ENCODE data around the gene ATP2C1. TPM values are rescaled to one million over a fixed set of nuclear protein-coding genes. Genes with fewer than 3 reads are reported as not detected.

The ATP2C1 gene
- total and polyA plus RNA-seq, 2 of the 4 experiments (the other 2 are of a cell fraction), result 41.4 to 50.2 TPM

GRCh38 chr3:130926504-130926903, 32.6 kb downstream of the ATP2C1 start:
- 0 out of 2 replicates have a peak, but pooled peaks cover 6% of the 10 kb centered on the region for H3K9me1 ChIP-seq (ENCODE audit: insufficient read depth, low read length)
- TF ChIP-seq RCOR1 (IDR thresholded peaks at IDR 0.05; ENCODE audit: insufficient replicate concordance, low read length), result no peak
- no peak for TF ChIP-seq MAZ (IDR thresholded peaks at IDR 0.05; ENCODE audit: borderline replicate concordance, low read depth, low read length)
- no peak for TF ChIP-seq CTCF (conservative IDR thresholded peaks at IDR 0.05; ENCODE audit: low read depth, low read length)
- TF ChIP-seq CHD1 (IDR thresholded peaks at IDR 0.05; ENCODE audit: low read depth, low read length), result no peak
- no peak for TF ChIP-seq MAFK (IDR thresholded peaks at IDR 0.05; ENCODE audit: low read depth, low read length)
- TF ChIP-seq ELK1 (IDR thresholded peaks at IDR 0.05; ENCODE audit: borderline replicate concordance, low read depth, low read length), result no peak
- no peak for TF ChIP-seq MXI1 (IDR thresholded peaks at IDR 0.05; ENCODE audit: borderline replicate concordance, low read depth, low read length)
- no peak for TF ChIP-seq POLR2A (IDR thresholded peaks at IDR 0.05; ENCODE audit: low read depth, low read length)
- no peak for TF ChIP-seq SMC3 (IDR thresholded peaks at IDR 0.05; ENCODE audit: low read depth, low read length)
- TF ChIP-seq RFX5 (IDR thresholded peaks at IDR 0.05; ENCODE audit: low read depth, low read length), result no peak
- TF ChIP-seq RAD21 (IDR thresholded peaks at IDR 0.05; ENCODE audit: low read length), result no peak
- TF ChIP-seq FOS (IDR thresholded peaks at IDR 0.05; ENCODE audit: low read depth, low read length), result no peak
- no peak for TF ChIP-seq CEBPB (IDR thresholded peaks at IDR 0.05; ENCODE audit: low read depth, low read length)
- TF ChIP-seq NFE2L2 (IDR thresholded peaks at IDR 0.05; ENCODE audit: low read depth, low read length), result no peak
- no peak for TF ChIP-seq BHLHE40 (IDR thresholded peaks at IDR 0.05; ENCODE audit: low read depth, low read length)
- TF ChIP-seq USF2 (IDR thresholded peaks at IDR 0.05; ENCODE audit: low read depth, low read length), result no peak
- H3K27me3 ChIP-seq (ENCODE audit: control insufficient read depth, insufficient read depth, low read length), result no peaks in the 10 kb centered on the region
- BruUV-seq (replicated peaks), result no TSS peak
- no peak overlapping the region for H3K4ac ChIP-seq (ENCODE audit: low read depth, low read length)
- H2BK20ac ChIP-seq (ENCODE audit: low read depth, low read length), result no peak overlapping the region
- H2BK120ac ChIP-seq (ENCODE audit: low read depth, low read length), result no peak overlapping the region
- intact Hi-C loops (cut with micrococcal nuclease), result no loop called here
- in situ Hi-C loops (cut with MboI; ENCODE audit: low sequenced_read_pairs), result no loop called here
- no peak overlapping the region for H2AK5ac ChIP-seq (ENCODE audit: low read depth, low read length)
- H3K9ac ChIP-seq (ENCODE audit: low read depth, low read length), result no peak overlapping the region
- DNase-seq (no peak), ATAC-seq (ENCODE audit: low read depth) (no peak)
- H3K18ac ChIP-seq (ENCODE audit: low read depth, low read length), result no peak overlapping the region
- POLR2A ChIA-PET (ENCODE audit: unreplicated experiment), result no interaction called here
- H3K9me3 ChIP-seq (ENCODE audit: control insufficient read depth, insufficient read depth, low read length), result peaks cover 5% of the 10 kb centered on the region
- H2AK9ac ChIP-seq (replicated peaks; ENCODE audit: low read depth, low read length, poor library complexity), result no peak overlapping the region
- no peak overlapping the region for H3K14ac ChIP-seq (replicated peaks; ENCODE audit: low read depth, low read length)
- no peak overlapping the region for H3K23ac ChIP-seq (ENCODE audit: low read depth, low read length)
- H3K36me3 ChIP-seq (ENCODE audit: control insufficient read depth, insufficient read depth, low read length), result no peaks in the 10 kb centered on the region
- no peak overlapping the region for H4K8ac ChIP-seq (ENCODE audit: low read depth in 2 of 2, low read length in 2 of 2)
- no peak overlapping the region for H2BK15ac ChIP-seq (ENCODE audit: low read depth, low read length)
- no peak overlapping the region for H3K27ac ChIP-seq (ENCODE audit: insufficient read depth, low read length)
- H3K4me1 ChIP-seq (ENCODE audit: control insufficient read depth, insufficient read depth, low read length), result no peaks in the 10 kb centered on the region
- H3K56ac ChIP-seq (ENCODE audit: extremely low read depth, insufficient read depth, low read length), result no peak overlapping the region
- WGBS, 2 experiments (ENCODE audit: extremely low coverage in 2 of 2, insufficient read length in 1 of 2), result no CpG with 5 or more reads among the region's 6 CpGs
- H2AFZ ChIP-seq (replicated peaks; ENCODE audit: low read length, poor library complexity), result no peak overlapping the region
- no peak overlapping the region for H4K91ac ChIP-seq (ENCODE audit: insufficient read depth, low read depth, low read length)
- H4K20me1 ChIP-seq (ENCODE audit: insufficient read depth, low read length), result peaks cover 16% of the 10 kb centered on the region; the same call in 1 of the 2 replicates
- dilution Hi-C loops (cut with HindIII; ENCODE audit: low sequenced_read_pairs, unreplicated experiment), result no loop called here
- no peak overlapping the region for H4K5ac ChIP-seq (ENCODE audit: low read depth, low read length)
- H3K79me1 ChIP-seq (ENCODE audit: low read depth in 1 of 2, low read length in 2 of 2), result peaks cover 11 to 45% of the 10 kb centered on the region in 2 experiments
- no peak overlapping the region for H3K4me3 ChIP-seq (ENCODE audit: insufficient read depth, low read depth, low read length)
- CTCF ChIA-PET, result no interaction called here
- H2BK5ac ChIP-seq (ENCODE audit: low read depth, low read length, poor library complexity, severe bottlenecking), result no peak overlapping the region
- H3K4me2 ChIP-seq (ENCODE audit: low read depth, low read length), result no peak overlapping the region

All from IMR-90 (cell line).